GM21526 (cell line): Measurements from ENCODE around the gene MECP2.
"Not testable (repeated sequence)": the region's sequence is repeated elsewhere in the genome, so short reads cannot be mapped to it uniquely, and the experiment has no call there.

Source experiments
- ATAC-seq: cut with Tn5 transposase; IDR thresholded peaks from one replicate; pipeline ENCODE4 v1.9.1; 2021; ENCODE audit warnings: moderate library complexity; ENCODE audit not compliant: unreplicated experiment, low FRiP score

The MECP2 gene

DNA sequence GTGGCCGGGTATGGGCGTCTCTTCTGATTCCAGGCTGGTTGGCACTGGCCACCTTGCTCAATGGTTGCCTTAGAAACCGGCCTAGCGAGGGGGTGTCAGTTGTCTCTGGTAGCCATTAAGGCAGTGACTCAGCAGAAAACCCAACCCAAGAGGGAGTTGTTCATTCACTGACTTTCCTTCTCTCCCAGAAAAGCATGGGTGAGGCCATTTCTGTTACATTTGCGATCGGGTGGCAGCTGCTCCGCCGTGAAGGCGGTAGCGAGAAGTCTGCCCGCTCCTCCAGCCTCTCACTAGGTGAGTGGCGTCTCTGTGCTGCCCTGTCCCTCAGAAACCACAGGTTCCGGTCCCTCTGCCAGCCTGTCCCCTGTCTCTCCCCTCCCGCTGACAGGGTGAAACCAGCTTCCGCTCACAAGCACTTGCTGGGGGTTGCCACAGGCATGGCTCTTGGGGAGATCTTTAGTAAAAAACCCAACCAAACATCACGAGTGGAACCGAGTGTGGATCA is 95.2 kb downstream of the MECP2 start:
- ATAC-seq, result no peak

- no peak for ATAC-seq
These were observed 97.5 kb downstream of the MECP2 start for GRCh38 chrX:154000051-154000450.

DNA sequence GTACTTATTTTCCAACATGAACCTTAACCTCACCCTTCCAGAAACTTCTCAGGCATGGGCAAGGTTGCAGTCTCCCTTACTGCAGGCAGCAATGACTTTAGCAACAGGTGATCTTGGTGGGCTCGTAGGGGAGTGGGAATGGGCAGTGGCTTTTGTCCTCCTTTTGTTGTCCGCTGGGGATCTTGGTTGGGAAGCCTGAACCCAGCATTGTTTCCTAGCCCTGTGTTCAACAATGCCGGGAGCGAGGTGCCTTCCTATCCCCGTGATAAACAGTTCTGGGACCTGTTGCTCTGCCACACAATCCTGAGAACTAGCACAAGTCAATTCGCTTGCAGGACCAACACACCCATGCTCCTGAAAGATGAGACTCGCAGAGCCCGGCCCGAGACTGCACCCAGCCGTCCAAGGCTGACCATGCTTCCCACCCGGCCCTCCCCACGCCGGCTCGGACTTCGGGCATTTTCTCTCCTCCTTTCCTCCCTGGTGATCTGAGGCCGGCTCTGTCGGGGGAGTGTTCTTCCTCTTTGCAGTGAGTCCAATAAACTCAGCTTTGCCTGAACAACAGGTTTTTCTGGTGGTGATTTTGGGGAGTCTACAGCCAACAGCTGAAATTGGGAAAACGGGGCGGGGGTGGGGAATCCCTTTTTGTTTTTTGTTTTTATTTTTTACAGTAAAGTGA is 98.0 kb downstream of the MECP2 start:
- no peak for ATAC-seq

GRCh38 chrX:153995504-153995903 is 102.0 kb downstream of the MECP2 start:
- ATAC-seq, result no peak

GRCh38 chrX:153994398-153994797 is 103.1 kb downstream of the MECP2 start:
- ATAC-seq, result not testable (repeated sequence)

DNA sequence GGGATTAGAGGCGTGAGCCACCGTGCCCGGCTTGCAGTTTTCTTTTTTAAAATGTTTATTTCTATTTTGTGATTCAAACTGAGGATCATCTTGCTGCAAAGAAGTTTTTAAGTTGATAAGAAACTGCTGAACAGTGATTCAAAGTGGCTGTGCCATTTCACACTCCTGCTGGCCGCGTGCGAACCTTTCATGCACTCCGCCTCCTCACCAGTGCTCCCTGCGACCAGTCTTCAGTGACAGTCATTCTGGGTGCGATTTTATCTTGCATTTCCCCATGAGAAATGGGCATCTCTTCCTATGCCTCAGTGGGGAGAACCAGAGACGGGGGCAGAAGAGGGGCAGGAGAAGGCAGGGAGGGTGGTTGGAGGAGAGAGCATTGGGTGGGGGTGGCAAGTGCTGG is 103.5 kb downstream of the MECP2 start:
- ATAC-seq, result no peak

GRCh38 chrX:153993079-153993478 is 104.4 kb downstream of the MECP2 start:
- no peak for ATAC-seq

- ATAC-seq, result no peak
These were observed 105.3 kb downstream of the MECP2 start for GRCh38 chrX:153992180-153992579.

GRCh38 chrX:153991013-153991580 is 106.4 kb downstream of the MECP2 start:
- no peak for ATAC-seq

GRCh38 chrX:153989973-153990655 is 107.4 kb downstream of the MECP2 start:
- no peak for ATAC-seq

- ATAC-seq, result no peak
These were observed 109.0 kb downstream of the MECP2 start for GRCh38 chrX:153988493-153988892.

GRCh38 chrX:153984351-153985178 is 113.0 kb downstream of the MECP2 start:
- no peak for ATAC-seq

DNA sequence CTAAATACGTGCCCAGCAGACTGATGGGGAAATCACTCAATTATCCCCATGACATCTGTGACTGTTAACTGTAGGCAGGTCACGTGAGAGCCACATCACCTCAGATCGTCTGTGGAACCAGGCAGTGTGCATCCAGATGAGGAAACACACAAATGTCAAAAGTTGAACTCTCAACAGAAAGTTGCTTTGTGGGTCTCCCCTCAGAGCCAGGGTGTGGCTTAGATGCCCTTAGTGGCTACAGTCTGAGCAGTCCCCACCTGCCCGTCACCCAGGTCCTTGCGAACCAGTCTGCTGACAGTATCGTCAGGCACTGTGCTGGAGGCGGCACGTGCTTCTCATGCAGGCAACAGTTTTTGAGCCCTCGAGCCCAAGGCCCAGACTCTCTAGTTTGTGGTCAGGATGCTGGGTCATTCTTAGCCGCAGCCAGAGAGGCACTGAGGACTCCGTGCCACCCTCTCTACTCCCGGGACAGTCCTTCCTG is 114.2 kb downstream of the MECP2 start:
- ATAC-seq, result no peak

DNA sequence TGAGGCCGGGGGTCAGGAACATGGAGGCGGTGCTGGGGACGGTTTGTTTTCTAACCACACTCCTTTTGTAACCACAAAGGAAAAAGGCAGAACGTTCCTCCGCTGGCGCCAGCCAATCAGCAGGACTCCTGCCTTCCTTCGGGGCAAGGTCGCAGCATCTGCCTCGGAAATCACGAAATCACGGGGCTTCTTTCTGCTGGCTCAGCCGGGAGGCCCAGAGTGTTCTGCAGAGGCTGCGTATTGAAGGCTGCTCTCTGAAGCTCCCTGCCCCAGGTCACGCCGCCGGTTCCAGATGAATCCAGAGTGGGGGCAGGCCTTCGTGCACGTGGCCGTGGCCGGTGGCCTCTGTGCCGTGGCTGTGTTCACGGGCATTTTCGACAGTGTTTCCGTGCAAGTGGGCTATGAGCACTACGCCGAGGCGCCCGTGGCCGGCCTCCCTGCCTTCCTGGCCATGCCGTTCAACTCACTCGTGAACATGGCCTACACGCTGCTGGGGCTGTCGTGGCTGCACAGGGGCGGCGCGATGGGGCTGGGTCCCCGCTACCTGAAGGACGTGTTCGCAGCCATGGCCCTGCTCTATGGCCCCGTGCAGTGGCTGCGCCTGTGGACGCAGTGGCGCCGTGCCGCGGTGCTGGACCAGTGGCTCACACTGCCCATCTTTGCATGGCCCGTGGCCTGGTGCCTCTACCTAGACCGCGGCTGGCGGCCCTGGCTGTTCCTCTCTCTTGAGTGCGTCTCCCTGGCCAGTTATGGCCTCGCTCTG is 115.6 kb downstream of the MECP2 start:
- no peak for ATAC-seq

DNA sequence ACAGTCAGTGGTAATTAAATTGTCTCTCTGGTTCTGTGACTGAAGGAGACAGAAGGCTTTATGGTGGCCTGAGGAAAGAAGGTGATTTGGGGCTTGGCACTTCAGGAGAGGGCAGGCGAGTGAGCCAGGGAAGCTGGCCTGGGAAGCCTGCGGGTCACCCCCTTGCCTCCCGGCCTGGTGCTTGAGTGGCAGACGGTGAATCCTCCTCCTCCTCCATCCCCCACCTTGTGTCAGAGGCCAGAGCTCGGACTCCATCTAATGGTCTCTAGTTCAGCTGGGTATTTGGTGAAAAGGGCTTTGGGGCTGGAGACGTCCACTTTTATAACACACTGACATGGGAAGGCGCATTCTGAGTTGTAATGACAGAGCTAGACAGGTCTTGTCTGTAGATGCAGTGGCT is 116.3 kb downstream of the MECP2 start:
- ATAC-seq, result no peak

- not testable (repeated sequence) for ATAC-seq
These were observed 117.1 kb downstream of the MECP2 start for GRCh38 chrX:153980394-153980793.

DNA sequence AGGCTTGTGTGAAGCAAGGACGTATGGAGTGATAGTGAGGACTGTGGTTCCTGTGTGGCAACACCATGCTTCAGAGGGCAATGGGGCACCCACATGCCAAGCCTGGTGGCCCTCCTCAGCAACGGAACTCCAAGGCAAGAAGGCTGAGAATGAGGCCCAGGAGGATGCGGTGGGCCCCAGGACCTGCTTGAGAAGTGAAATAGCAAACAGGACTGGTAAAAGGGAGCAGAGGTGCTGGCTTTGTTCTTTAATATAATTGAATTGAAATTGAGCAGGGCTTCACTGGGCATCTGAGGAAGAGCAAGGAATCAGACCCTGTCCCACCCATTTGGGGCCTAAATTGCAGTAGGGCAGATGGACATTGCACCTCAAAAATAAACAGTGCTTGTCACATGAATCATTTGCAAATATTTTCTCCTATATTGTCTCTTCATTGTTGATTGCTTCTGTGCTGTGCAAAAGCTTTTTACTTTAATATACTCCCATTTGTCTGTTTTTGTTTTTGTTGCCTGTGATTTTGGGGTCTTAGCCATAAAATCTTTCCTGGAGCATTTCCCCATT is 122.7 kb downstream of the MECP2 start:
- ATAC-seq, result no peak

GRCh38 chrX:153974003-153974725 is 123.4 kb downstream of the MECP2 start:
- no peak for ATAC-seq
